ENCODE results near the gene TULP4. TPM values are rescaled to one million over a fixed set of nuclear protein-coding genes. Genes with fewer than 3 reads are reported as not detected.

Gene TULP4, protein sequence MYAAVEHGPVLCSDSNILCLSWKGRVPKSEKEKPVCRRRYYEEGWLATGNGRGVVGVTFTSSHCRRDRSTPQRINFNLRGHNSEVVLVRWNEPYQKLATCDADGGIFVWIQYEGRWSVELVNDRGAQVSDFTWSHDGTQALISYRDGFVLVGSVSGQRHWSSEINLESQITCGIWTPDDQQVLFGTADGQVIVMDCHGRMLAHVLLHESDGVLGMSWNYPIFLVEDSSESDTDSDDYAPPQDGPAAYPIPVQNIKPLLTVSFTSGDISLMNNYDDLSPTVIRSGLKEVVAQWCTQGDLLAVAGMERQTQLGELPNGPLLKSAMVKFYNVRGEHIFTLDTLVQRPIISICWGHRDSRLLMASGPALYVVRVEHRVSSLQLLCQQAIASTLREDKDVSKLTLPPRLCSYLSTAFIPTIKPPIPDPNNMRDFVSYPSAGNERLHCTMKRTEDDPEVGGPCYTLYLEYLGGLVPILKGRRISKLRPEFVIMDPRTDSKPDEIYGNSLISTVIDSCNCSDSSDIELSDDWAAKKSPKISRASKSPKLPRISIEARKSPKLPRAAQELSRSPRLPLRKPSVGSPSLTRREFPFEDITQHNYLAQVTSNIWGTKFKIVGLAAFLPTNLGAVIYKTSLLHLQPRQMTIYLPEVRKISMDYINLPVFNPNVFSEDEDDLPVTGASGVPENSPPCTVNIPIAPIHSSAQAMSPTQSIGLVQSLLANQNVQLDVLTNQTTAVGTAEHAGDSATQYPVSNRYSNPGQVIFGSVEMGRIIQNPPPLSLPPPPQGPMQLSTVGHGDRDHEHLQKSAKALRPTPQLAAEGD (N-terminal part only)
- total RNA-seq (2022; extraction: Qiagen RNA extraction) = 4.9 to 10.9 TPM (median 8.3 TPM) in 5 replicates

DNA sequence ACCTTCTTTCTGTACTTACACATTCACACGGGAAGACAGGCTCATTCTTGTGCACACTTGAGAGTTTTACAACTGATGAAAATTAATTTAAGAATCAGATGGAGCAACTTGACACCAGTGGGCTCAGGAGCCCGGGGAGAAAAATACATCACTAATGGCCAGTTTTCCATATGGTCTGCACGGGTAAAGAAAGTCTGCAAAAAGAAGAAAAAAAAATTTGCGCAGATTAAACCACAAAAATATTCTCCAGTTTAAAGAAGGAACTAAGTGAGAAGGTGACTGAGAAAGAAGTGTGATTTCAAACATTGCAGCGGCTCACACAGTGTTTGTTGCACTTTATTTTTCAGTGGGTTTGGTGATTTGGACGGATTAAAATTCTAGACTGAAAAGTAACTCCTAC lies at the start of gene TULP4:
TULP4 (plus strand) TSS at position 301 of the 400 bp plus-strand sequence. CDS start 1,552 bp downstream, outside the sequence.

DNA sequence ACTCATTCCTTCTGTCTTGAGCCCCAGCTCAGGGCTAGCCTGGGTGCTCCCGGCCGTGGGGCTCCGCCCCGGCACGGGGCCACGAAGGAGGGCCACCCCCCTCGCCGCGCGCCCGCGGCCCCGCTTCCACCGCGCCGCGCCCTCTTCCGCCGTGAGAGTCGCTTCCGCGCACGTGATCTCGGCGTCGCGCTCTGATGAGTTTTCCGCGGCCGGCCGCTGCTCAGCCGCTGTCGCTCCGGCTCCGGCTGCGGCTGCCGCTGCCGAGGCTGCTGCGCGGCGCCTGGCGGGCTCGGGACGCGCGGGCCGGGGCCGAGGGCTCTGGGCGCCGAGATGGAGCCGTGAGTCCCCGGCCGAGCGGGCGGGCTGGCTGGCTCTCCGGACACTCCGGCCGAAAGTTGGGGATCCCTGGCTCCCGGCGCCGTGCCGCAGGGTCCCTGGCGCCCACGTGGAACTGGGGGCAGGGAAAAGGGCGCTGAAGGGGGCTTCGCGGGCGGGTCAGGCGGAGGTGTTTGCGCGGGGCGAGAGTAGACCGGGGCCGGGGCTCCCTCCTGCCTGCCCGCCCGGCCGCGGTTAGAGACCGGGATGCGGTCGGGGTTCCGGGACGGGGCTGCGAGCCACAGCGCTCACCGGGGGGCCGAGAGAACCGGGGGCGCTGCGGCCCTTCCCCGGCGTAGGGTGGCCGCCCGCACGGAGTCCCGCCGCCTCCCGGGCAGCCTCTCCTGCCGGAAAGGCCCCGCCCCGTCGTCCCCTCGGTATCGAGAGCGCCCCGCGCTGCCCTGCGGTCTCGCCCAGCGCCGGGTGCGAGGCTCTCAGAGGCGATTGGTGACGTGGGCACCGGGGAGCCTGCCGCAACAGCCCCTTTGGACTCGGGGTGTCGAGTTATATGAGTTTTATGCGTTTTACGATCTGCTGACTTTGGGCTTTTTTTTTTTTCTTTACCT lies 247.9 kb downstream of the TULP4 start, which contains the start of gene TMEM181:
TMEM181 (plus strand) TSS at position 197 of the 941 bp plus-strand sequence; CDS start at position 331, 134 bp downstream.

Other genes starting within 250 kb of the TULP4 start
- 3.2 to 3.8 TPM (median 3.5 TPM) in 5 replicates for gene SERAC1, start 144.2 kb upstream of the TULP4 start, total RNA-seq (2022; extraction: Qiagen RNA extraction)
- 10.1 to 19.9 TPM (median 17.3 TPM) in 5 replicates for gene GTF2H5, start 144.1 kb upstream of the TULP4 start, total RNA-seq (2022; extraction: Qiagen RNA extraction)
- 11.7 to 16.0 TPM (median 15.5 TPM) in 5 replicates for gene TMEM181, start 247.6 kb downstream of the TULP4 start, total RNA-seq (2022; extraction: Qiagen RNA extraction)

All from A549 treated with dexamethasone at 1 μM for 4 hours (cell line).